K562 (cell line): ENCODE results near the gene SUCNR1. TPM values are rescaled to one million over a fixed set of nuclear protein-coding genes. Genes with fewer than 3 reads are reported as not detected.

ENCODE experiments used
- polyA plus RNA-seq, 8 experiments: library from polyadenylated mRNA; depleted of rRNA in 4 of 8; stranded (reverse) in 5 of 8; unstranded in 3 of 8; fragments of >200 nt; fragmentation: Nextera tagmentation in 2 of 8; fragmentation: Illumina TruSeq in 1 of 8; extraction: Ambion mirVana in 2 of 8; extraction: Trizol in 1 of 8; gene quantifications; 2 replicates each; pipeline versions ENCODE4 v1.2.1 to v1.2.3, GENCODE V29; 2011 to 2014; ENCODE audit warnings: inconsistent platforms in 1 of 8, missing spikeins in 1 of 8
- total RNA-seq, 7 experiments: library from RNA; depleted of rRNA in 6 of 7; stranded (reverse); fragments of >200 nt in 6 of 7; fragmentation: Illumina TruSeq in 2 of 7; extraction: Trizol in 2 of 7; gene quantifications; 2 replicates each; pipeline versions ENCODE4 v1.2.1 to v1.2.3, GENCODE V29; 2011 to 2021; ENCODE audit warnings: low replicate concordance in 1 of 7

SUCNR1 gene
- total and polyA plus RNA-seq, 9 of the 15 experiments (the other 6 are each of a cell fraction or from before 2014, with no cell fraction given) = 0.04 to 0.54 (median 0.13) TPM

Other genes with a start within 250 kb of the SUCNR1 start
- not detected in 2 replicates for gene AADACL2, start 139.7 kb upstream of the SUCNR1 start, total RNA-seq (2014; rRNA removed)
- not detected in 2 replicates for gene AADACL2, start 139.7 kb upstream of the SUCNR1 start, total RNA-seq (2014; rRNA removed; fragmentation: Illumina TruSeq; extraction: Trizol)
- gene AADACL2, start 139.7 kb upstream of the SUCNR1 start, total RNA-seq (2015; rRNA removed; fragmentation: Illumina TruSeq; extraction: Trizol) = not detected in 2 replicates
- gene AADACL2, start 139.7 kb upstream of the SUCNR1 start, total RNA-seq (2021) = not detected in 2 replicates
- not detected in 2 replicates for gene AADACL2, start 139.7 kb upstream of the SUCNR1 start, polyA plus RNA-seq (2011; rRNA removed)
- not detected in 2 replicates for gene AADACL2, start 139.7 kb upstream of the SUCNR1 start, polyA plus RNA-seq (2014; fragmentation: Illumina TruSeq; extraction: Trizol)
- gene AADACL2, start 139.7 kb upstream of the SUCNR1 start, polyA plus RNA-seq (2014; fragmentation: Nextera tagmentation; extraction: Ambion mirVana) = not detected
- not detected in 2 replicates for gene AADACL2, start 139.7 kb upstream of the SUCNR1 start, polyA plus RNA-seq (2014; rRNA removed)
- not detected in 2 replicates for gene AADAC, start 59.5 kb upstream of the SUCNR1 start, total RNA-seq (2014; rRNA removed)
- not detected in 2 replicates for gene AADAC, start 59.5 kb upstream of the SUCNR1 start, total RNA-seq (2014; rRNA removed; fragmentation: Illumina TruSeq; extraction: Trizol)
- not detected in 2 replicates for gene AADAC, start 59.5 kb upstream of the SUCNR1 start, total RNA-seq (2015; rRNA removed; fragmentation: Illumina TruSeq; extraction: Trizol)
- 0.47 TPM in 1 of 2 replicates, not detected in the other for gene AADAC, start 59.5 kb upstream of the SUCNR1 start, total RNA-seq (2021)
- not detected in 2 replicates for gene AADAC, start 59.5 kb upstream of the SUCNR1 start, polyA plus RNA-seq (2011; rRNA removed)
- gene AADAC, start 59.5 kb upstream of the SUCNR1 start, polyA plus RNA-seq (2014; fragmentation: Illumina TruSeq; extraction: Trizol) = not detected in 2 replicates
- not detected for gene AADAC, start 59.5 kb upstream of the SUCNR1 start, polyA plus RNA-seq (2014; fragmentation: Nextera tagmentation; extraction: Ambion mirVana)
- gene AADAC, start 59.5 kb upstream of the SUCNR1 start, polyA plus RNA-seq (2014; rRNA removed) = not detected in 2 replicates